LNCAP (cell line): Measurements from ENCODE around the gene HIKESHI.
A peak's percentile ranks its signal among the peaks of the same experiment; 100 is the strongest.

Source experiments
- CTCF ChIP-seq: fragments of 450-650 bp; IDR thresholded peaks from 2 replicates; pipeline ENCODE4 v1.5.1; 2017; ENCODE audit warnings: mild to moderate bottlenecking

HIKESHI gene

GRCh38 chr11:86279747-86280146 lies 22.3 kb upstream of the HIKESHI start:
- no peak for TF ChIP-seq CTCF

GRCh38 chr11:86287468-86287796 lies 14.6 kb upstream of the HIKESHI start:
- no peak for TF ChIP-seq CTCF

DNA sequence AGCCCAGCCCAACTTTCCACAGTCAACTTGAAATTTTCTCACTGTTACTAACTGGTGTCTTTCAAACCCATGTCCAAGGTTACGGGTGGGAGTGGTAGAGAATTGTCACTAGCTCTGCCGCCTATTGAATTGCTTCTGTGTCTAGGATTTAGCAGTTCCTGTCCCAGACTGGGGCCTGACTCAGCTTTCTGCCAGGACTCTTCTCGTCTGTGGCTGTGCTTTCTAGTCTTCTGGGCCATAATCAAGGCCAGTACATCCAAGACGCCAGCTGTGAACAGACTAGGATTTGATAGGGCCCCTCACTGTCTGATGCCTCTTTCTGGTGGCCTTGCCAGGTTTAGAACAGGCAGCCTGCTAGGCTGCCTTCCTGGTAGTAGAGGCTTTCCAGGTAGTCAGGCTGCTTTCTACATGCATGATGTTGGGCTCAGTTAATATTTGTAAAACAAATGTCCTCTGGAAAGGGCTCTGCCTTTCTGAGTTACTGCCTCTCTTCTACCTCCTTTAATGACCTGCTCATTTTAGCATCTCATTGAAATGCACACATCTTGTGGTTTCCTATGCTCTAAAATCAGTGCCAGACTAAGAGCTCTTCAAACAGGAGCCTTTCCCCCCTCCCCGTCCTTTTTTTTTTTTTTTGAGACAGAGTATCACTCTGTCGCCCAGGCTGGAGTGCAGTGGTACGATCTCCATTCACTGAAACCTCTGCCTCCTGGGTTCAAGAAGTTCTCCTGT lies 13.1 kb upstream of the HIKESHI start:
- no peak for TF ChIP-seq CTCF

DNA sequence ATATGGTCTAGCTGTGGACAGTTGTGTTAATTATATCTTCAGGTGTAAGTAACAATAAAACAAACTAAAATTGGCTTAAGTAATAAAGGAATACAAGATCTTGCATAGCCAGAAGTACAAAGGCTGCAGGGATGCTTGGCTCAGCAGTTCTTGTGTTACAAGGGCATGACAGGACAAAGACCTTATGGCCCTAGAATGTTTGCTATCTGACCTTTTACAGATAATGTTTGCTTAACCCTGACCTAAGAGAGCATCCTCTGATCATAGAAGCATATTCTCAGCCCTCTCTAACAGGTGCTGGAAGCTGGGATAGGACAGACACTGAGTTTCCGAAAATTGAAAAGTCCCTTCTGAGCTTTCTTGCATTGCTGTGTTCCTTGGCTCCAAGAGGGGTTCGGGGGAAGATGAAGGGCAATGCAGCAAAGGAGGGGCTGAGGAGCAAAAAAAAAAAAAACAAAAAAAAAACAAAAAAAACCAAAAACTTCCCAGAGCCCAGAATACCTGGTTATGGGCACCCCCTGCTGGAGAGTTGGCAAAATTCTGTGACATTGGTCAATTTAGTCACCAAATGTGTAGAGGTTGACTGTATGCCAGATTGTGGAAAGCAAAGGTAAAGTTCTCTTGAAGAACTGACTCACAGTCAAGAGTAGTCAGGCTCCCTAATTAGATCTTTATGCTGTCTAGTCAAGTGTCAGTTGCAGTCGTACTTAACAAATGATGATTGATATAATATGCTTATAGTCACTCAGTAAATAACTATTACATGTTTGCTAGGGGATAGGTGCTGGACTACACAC lies 10.4 kb upstream of the HIKESHI start:
- TF ChIP-seq CTCF, result peak; percentile 73

DNA sequence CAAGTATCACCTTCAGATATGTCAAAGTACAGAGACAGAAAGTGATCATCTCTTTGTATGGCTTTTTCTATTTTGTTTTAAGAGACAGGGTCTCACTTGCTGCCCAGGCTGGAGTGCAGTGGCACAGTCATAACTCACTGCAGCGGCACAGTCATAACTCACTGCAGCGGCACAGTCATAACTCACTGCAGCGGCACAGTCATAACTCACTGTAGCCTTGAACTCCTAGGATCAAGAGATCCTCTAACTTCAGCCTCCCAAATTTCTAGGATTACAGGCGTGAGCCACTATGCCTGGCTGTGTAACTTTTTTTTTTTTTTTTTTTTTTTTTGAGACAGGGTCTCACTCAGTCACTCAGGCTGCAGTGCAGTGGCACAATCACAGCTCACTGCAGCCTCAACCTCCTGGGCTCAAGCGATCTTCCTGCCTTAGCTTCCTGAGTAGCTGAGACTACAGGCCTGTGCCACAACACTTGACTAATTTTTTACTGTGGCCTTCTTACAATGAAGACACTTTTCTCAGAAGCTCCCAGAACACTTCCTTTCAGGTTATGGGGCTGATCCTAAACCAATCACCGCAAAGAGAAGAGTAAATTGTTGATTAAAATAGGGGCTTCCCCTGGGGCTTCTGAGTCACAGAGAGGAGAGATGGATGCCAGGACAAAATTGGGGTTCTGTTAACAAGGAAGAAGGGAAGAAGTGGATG lies 9.0 kb upstream of the HIKESHI start:
- TF ChIP-seq CTCF, result no peak

GRCh38 chr11:86294026-86294425 lies 8.0 kb upstream of the HIKESHI start:
- no peak for TF ChIP-seq CTCF

GRCh38 chr11:86301742-86302091 lies 323 bp upstream of the HIKESHI start:
- no peak for TF ChIP-seq CTCF
